Measurements from ENCODE around the gene SPATA13. TPM values are rescaled to one million over a fixed set of nuclear protein-coding genes. Genes with fewer than 3 reads are reported as not detected.
A peak's percentile ranks its signal among the peaks of the same experiment; 100 is the strongest.

SPATA13 gene
- total RNA-seq, 2 experiments from 2014 or later: 55.4 to 59.2 TPM

DNA sequence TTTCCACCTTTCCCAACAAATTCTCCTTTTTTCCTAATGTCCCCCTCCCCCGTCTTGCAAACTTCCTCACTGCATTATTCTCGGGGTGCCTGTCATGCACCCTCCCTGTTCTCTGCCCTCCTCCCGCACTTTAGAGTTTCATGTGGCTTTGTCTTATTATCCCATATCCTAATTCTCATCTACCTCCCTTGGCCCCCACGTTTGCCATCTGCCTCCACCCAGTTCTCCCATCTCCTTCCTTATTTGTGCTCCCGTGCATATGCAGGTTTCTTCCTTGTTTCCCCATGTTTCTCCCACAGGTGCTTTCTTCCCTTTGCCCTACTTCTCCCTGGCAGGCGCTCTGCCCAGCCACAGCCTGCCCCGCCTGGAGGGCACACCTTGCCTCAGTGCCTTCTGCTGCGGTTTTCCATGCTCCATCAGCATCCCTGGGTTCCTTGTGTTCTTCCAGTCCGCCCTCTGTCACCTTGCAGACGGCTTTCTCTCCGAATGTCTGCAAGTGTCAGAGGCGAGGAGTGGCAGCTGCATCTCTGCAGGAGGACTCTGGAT is 1.5 kb downstream of the SPATA13 start:
- POLR2A ChIA-PET: interaction anchor here (1.1 to 2.2 kb wide), 7 partner anchors 10 to 104 kb away, joined by 3 to 12 read pairs (median 4); no protein-coding TSS in a partner anchor
- H3K36me3 Mint-ChIP-seq (ENCODE audit: low read depth): peaks cover 6% of the 10 kb centered on the region
- CTCF ChIA-PET: interaction anchor here (2.0 to 2.1 kb wide), 3 partner anchors 26 to 66 kb away, joined by 9 to 11 read pairs (median 10); no protein-coding TSS in a partner anchor
- peak overlapping the region; percentile 84 for H3K4me3 Mint-ChIP-seq
- peaks cover 10% of the 10 kb centered on the region for H3K27me3 Mint-ChIP-seq
- H3K9me3 Mint-ChIP-seq: no peaks in the 10 kb centered on the region
- no peak overlapping the region for H3K27ac Mint-ChIP-seq
- H3K4me1 Mint-ChIP-seq: peaks cover 25% of the 10 kb centered on the region
- no peak for DNase-seq

DNA sequence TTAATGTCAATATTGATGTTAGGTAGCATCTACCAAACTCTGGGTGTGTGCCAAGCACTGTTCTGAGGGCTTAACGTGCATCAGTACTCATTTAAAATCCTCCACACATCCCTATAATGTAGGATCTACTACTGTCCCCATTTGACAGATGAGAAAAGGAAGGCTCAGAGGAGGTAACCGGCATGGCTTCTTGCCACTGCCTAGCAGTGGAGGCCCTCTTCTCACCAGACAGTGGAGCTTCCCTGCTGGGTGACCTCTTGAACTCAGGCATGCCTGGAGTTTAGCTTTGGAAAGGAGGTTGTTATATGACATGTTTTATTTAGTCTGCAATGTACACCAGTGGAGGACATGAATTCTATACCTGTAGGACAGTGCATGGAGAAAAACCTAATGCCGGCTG is 2.1 kb downstream of the SPATA13 start:
- H3K27ac Mint-ChIP-seq: no peak overlapping the region
- H3K36me3 Mint-ChIP-seq (ENCODE audit: low read depth): peaks cover 9% of the 10 kb centered on the region
- peak overlapping the region; percentile 84 for H3K4me3 Mint-ChIP-seq
- no peaks in the 10 kb centered on the region for H3K9me3 Mint-ChIP-seq
- ChIA-PET POLR2A (no interaction called here), CTCF (no interaction called here)
- H3K4me1 Mint-ChIP-seq: peaks cover 25% of the 10 kb centered on the region
- peaks cover 10% of the 10 kb centered on the region for H3K27me3 Mint-ChIP-seq
- no peak for DNase-seq

DNA sequence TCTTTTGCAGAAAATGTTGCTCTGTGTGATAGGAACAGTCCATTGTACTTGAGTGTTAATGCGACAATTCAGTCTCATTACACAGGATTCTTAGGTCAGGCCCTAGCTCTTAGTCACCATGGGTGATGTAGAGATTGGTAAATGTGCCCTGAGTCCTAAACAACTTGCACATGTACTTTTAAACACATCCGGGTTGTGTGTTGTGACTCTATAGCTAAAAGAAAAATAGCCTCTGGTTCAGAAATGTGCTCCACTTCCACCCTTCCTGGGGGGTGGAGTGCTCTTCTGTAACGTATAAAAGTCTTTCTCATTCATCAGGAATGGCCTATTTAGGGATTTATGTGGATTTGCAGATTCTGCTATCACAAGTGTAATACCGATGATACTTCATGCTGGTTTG is 5.2 kb downstream of the SPATA13 start:
- ChIA-PET POLR2A (no interaction called here), CTCF (no interaction called here)
- no peak for DNase-seq
- Mint-ChIP-seq H3K4me3 (no peak overlapping the region), H3K27ac (no peak overlapping the region), H3K4me1 (peaks cover 26% of the 10 kb centered on the region), H3K9me3 (no peaks in the 10 kb centered on the region), H3K36me3 (ENCODE audit: low read depth) (peaks cover 13% of the 10 kb centered on the region), H3K27me3 (peaks cover 7% of the 10 kb centered on the region)

DNA sequence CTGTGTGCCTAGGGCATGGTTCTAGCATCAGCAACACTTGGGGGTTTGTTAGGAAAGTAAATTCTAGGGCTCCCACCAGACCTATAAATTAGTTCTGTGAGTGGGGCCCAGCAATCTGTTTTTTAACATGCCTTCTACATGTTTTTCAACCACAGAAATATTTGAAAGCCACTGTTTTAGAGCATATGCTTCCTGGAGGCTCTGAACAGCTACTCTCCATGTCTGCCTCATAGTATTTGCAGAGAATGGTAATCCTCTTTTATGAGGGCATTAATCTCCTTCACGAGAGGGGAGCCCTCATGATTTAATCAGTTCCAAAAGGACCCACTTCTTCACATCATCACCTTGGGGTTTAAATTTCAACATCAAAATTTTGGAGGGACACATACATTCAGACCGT is 6.0 kb downstream of the SPATA13 start:
- Mint-ChIP-seq H3K9me3 (no peaks in the 10 kb centered on the region), H3K27ac (no peak overlapping the region), H3K4me1 (peaks cover 22% of the 10 kb centered on the region), H3K27me3 (peaks cover 7% of the 10 kb centered on the region), H3K4me3 (no peak overlapping the region), H3K36me3 (ENCODE audit: low read depth) (peaks cover 13% of the 10 kb centered on the region)
- ChIA-PET POLR2A (no interaction called here), CTCF (no interaction called here)
- no peak for DNase-seq

DNA sequence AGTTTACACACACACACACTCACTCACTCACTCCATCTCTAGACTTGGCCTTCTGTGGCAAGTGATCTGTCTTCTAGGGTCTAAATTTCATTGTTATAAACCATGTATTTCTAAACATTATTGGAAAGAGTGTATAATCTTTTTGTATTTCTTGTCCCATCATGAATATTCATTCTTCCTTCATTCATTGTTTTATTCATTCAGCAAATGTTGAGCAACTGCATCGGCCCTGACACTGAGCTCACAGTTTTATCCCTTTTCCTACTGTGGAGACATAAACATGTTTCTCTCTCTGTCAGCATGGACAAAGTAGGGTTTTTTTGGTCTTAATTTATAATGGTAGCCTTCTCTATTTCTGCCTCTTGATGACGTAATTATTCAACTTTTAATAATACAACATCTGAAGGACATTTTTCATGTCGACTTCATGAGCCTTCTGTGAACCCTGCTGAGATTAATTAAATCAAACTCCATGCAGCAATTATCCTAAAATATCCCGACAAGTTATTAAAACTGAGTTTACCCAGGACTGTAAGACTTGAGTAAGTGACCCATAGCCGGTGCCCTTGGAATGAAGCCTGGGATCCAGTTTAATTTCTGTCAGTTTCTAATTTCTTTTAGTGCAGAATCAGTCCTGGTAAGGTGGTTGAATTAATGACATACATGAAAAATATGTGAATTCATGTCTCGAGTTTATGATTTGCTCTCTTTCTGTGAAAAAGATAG is 7.3 kb downstream of the SPATA13 start:
- Mint-ChIP-seq H3K36me3 (ENCODE audit: low read depth) (peaks cover 13% of the 10 kb centered on the region), H3K9me3 (no peaks in the 10 kb centered on the region), H3K27ac (no peak overlapping the region), H3K4me1 (peaks cover 10% of the 10 kb centered on the region), H3K27me3 (no peaks in the 10 kb centered on the region), H3K4me3 (no peak overlapping the region)
- ChIA-PET CTCF (no interaction called here), POLR2A (no interaction called here)
- DNase-seq: no peak

DNA sequence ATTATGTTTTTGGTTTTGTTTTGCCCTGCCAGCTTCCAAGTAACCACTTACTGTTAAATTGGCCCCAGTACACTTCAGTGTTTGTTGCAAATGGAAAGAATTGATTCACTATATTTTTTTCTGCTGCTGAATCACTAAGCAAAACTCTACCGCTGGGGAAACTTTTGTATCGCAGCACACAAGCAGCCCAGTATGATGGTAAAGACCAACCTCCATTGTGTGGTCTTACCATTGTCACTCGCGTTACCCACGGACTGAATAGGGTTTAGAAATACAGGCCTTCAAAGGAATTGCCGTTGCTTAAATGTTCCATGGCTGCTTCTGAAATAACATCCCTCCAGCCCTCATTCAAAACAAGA is 7.9 kb downstream of the SPATA13 start:
- H3K4me1 Mint-ChIP-seq: peaks cover 11% of the 10 kb centered on the region
- H3K27ac Mint-ChIP-seq: no peak overlapping the region
- POLR2A ChIA-PET: no interaction called here
- H3K27me3 Mint-ChIP-seq: no peaks in the 10 kb centered on the region
- peaks cover 13% of the 10 kb centered on the region for H3K36me3 Mint-ChIP-seq (ENCODE audit: low read depth)
- no peaks in the 10 kb centered on the region for H3K9me3 Mint-ChIP-seq
- DNase-seq: no peak
- CTCF ChIA-PET: no interaction called here
- no peak overlapping the region for H3K4me3 Mint-ChIP-seq

DNA sequence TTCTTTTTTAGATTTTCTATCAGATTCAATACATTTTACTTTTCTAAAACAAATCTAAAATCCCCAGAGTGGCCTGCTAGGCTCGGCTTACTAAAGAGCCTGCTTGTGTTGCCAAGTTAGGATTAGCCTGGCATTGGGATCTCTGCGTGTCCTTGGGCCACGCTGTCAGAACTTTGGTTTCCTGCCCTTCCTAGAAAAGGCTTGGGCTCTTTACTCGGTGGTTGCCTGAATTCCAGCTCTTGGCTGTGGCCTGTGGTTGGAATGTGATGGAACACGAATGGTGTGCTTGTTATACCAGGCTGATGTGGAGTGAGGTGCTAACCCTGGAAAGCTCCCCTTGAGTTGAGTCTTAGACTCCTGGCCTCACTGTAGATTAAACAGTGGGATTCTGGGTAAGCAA is 8.5 kb downstream of the SPATA13 start:
- H3K27ac Mint-ChIP-seq: no peak overlapping the region
- POLR2A ChIA-PET: interaction anchor here (1.3 kb wide), 1 partner anchor 12 kb away, joined by 3 read pairs; no protein-coding TSS in a partner anchor

DNA sequence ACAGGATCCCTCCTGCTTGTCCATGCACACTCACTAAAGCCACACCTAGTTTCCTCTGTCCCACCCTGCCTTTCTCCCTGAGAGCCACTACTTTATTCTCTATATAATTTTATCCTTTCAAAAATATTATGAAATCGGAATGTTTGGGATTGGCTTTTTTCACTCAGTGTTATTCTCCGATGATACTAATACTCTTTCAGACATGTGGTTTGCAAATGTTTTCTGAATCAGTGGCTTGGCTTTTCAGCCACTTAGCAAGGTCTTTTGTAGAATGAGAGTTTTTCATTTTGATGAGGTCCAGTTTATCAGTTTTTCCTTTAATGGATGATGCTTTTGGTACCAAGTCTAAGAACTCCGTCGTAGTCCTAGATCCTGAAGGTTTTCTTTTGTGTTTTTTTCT is 11.6 kb downstream of the SPATA13 start:
- ChIA-PET CTCF (no interaction called here), POLR2A (no interaction called here)
- no peak for DNase-seq
- Mint-ChIP-seq H3K27me3 (peaks cover 4% of the 10 kb centered on the region), H3K36me3 (ENCODE audit: low read depth) (peaks cover 12% of the 10 kb centered on the region), H3K4me1 (peaks cover 20% of the 10 kb centered on the region), H3K4me3 (no peak overlapping the region), H3K9me3 (no peaks in the 10 kb centered on the region), H3K27ac (no peak overlapping the region)

More for the DNA sequence above, 8.5 kb downstream of the SPATA13 start:
- Mint-ChIP-seq H3K27me3 (no peaks in the 10 kb centered on the region), H3K4me1 (peaks cover 17% of the 10 kb centered on the region), H3K9me3 (no peaks in the 10 kb centered on the region), H3K36me3 (ENCODE audit: low read depth) (peaks cover 13% of the 10 kb centered on the region), H3K4me3 (no peak overlapping the region)
- DNase-seq: no peak
- CTCF ChIA-PET: no interaction called here

DNA sequence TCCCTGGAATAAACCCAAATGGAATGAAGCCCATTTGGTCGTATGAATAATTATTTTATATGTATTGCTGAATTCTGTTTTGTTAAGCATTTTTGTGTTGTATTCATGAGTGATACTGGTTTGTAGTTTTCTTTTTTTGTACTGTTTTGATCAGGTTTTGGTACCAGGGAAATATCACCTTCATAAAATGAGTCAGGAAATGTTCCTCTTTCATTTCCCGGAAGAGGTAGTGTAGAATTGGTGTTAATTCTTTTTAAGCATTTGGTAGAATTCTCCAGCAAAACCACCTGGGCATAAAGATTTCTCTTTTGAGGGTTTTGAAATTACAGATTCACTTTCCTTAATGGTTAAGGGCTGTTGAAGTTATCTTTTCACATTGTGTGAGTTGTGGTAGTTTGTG is 13.3 kb downstream of the SPATA13 start:
- Mint-ChIP-seq H3K27ac (no peak overlapping the region), H3K27me3 (peaks cover 4% of the 10 kb centered on the region), H3K9me3 (no peaks in the 10 kb centered on the region), H3K36me3 (ENCODE audit: low read depth) (peaks cover 5% of the 10 kb centered on the region), H3K4me1 (peaks cover 17% of the 10 kb centered on the region), H3K4me3 (no peak overlapping the region)
- no peak for DNase-seq
- ChIA-PET CTCF (no interaction called here), POLR2A (no interaction called here)

DNA sequence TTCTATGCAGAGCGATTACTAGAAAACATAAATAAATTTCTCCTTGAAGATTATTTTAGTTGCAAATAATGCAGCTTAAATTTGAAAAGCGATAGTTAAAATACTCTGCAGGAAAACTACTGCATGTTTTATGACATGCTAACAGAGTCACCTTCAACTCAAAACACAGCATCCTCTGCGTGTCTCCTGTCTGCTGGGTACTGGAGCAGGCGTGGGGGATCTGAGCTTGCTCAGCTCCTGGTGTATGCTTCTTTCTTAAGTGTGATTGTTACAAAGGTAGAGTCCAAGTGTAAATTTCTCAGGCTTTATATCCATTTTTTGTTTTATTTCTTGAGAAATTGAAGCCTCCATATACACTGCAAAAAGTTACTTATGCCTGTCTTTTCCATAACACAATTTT is 15.3 kb downstream of the SPATA13 start:
- DNase-seq: no peak
- peaks cover 24% of the 10 kb centered on the region for H3K4me1 Mint-ChIP-seq
- H3K36me3 Mint-ChIP-seq (ENCODE audit: low read depth): peaks cover 11% of the 10 kb centered on the region
- no peak overlapping the region for H3K4me3 Mint-ChIP-seq
- H3K27me3 Mint-ChIP-seq: peaks cover 4% of the 10 kb centered on the region
- H3K27ac Mint-ChIP-seq: no peak overlapping the region
- POLR2A ChIA-PET: interaction anchor here (1.8 kb wide), 1 partner anchor 14 kb away, joined by 4 read pairs; no protein-coding TSS in a partner anchor
- CTCF ChIA-PET: interaction anchor here (1.7 kb wide), 1 partner anchor 15 kb away, joined by 4 read pairs; the partner anchor contains the start of gene SPATA13
- no peaks in the 10 kb centered on the region for H3K9me3 Mint-ChIP-seq

DNA sequence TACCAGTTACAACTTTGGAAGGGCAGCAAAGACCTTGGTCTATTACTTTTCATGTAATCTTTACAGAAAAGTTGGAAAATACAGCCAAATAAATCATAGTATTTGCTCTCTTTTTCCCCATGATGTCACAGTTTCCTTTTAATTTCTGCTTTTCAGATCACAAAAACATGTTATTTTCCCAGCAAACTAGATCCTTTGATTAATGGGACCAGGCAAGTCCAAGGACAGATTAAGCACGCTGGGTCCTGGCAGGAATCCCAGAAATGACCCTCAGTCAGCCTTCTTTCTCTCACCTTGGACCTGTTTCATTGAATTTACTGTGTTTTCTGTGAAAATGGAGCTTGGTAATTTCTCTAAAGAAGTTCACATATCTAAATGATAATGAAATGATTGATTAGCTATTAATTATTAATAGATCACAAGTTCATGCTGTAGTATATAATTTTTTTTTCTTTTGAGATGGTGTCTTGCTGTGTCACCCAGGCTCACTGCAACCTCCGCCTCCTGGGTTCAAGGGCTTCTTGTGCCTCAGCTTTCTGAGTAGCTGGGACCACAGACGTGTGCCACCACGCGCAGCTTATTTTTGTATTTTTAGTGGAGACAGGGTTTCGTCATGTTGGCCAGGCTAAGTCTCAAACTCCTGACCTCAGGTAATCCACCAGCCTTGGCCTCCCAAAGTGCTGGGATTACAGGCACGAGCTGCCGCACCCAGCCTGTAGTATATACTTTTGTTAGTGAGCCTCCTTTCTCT is 16.0 kb downstream of the SPATA13 start:
- Mint-ChIP-seq H3K36me3 (ENCODE audit: low read depth) (peaks cover 13% of the 10 kb centered on the region), H3K4me3 (no peak overlapping the region), H3K4me1 (peaks cover 24% of the 10 kb centered on the region), H3K27ac (no peak overlapping the region), H3K27me3 (peaks cover 4% of the 10 kb centered on the region), H3K9me3 (no peaks in the 10 kb centered on the region)
- no peak for DNase-seq
- ChIA-PET CTCF (interaction anchor here (1.7 kb wide), 1 partner anchor 16 kb away, joined by 4 read pairs; the partner anchor contains the start of gene SPATA13), POLR2A (interaction anchor here (1.8 kb wide), 1 partner anchor 15 kb away, joined by 4 read pairs; no protein-coding TSS in a partner anchor)

DNA sequence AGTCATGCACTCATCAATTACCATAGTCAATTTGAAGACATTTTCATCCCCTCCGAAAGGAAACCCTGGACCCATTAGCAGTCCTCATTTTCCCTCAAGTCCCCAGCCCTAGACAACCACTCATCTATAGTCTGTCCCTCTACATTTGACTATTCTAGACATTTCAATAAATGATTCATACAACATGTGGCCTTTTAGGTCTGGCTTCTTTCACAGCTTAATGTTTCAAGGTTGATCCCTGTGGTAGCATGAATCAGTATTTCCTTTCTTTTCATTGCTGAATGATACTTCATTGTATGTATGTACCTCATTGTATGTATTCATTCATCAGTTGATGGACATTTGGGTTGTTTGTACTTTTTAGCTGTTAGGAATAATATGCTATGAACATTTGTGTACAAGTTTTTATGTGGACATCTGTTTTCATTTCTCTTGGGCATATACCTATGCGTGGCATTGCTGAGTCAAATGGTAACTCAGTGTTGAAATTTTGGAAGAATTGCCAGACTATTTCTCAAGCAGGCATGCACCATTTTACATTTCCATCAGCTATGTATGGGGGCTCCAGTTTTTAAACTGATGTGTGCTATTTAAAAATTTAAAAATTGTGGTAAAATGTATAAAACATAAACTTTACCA is 18.4 kb downstream of the SPATA13 start:
- POLR2A ChIA-PET: interaction anchor here (0.7 kb wide), 2 partner anchors 18 to 195 kb away, joined by 3 read pairs; partner anchors contain the start of gene SPATA13
- peaks cover 33% of the 10 kb centered on the region for H3K4me1 Mint-ChIP-seq
- CTCF ChIA-PET: interaction anchor here (1.4 kb wide), 1 partner anchor 18 kb away, joined by 6 read pairs; the partner anchor contains the start of gene SPATA13
- peaks cover 10% of the 10 kb centered on the region for H3K9me3 Mint-ChIP-seq
- no peak overlapping the region for H3K27ac Mint-ChIP-seq
- peaks cover 4% of the 10 kb centered on the region for H3K27me3 Mint-ChIP-seq
- DNase-seq: no peak
- peaks cover 25% of the 10 kb centered on the region for H3K36me3 Mint-ChIP-seq (ENCODE audit: low read depth)
- no peak overlapping the region for H3K4me3 Mint-ChIP-seq

DNA sequence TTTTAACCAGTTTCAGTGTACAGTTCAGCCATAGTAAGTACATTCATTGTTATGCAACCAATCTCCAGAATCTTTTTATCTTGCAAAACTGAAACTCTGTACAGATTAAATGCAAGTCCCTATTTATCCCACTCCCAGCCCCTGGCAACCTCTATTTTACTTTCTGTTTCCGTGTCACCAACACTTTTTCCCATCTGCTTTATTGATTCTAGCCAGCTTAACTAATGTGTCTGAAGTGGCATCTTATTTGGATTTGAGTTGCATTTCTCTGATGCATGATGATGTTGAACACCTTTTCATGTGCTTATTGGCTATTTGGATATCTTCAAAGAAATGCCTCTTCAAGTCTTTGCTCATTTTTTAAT is 18.9 kb downstream of the SPATA13 start:
- POLR2A ChIA-PET: no interaction called here
- no peak for DNase-seq
- no peak overlapping the region for H3K27ac Mint-ChIP-seq
- H3K4me3 Mint-ChIP-seq: no peak overlapping the region
- peaks cover 29% of the 10 kb centered on the region for H3K4me1 Mint-ChIP-seq
- H3K27me3 Mint-ChIP-seq: peaks cover 4% of the 10 kb centered on the region
- CTCF ChIA-PET: no interaction called here
- H3K9me3 Mint-ChIP-seq: peaks cover 10% of the 10 kb centered on the region
- peaks cover 25% of the 10 kb centered on the region for H3K36me3 Mint-ChIP-seq (ENCODE audit: low read depth)
